GM18502 (cell line): ENCODE results near the gene USP17L17.
"Not testable (repeated sequence)": the region's sequence is repeated elsewhere in the genome, so short reads cannot be mapped to it uniquely, and the experiment has no call there.

Source experiments
- ATAC-seq: cut with Tn5 transposase; IDR thresholded peaks from one replicate; pipeline ENCODE4 v1.9.1; 2021; ENCODE audit warnings: mild to moderate bottlenecking; ENCODE audit not compliant: unreplicated experiment, poor library complexity

Gene USP17L17, protein sequence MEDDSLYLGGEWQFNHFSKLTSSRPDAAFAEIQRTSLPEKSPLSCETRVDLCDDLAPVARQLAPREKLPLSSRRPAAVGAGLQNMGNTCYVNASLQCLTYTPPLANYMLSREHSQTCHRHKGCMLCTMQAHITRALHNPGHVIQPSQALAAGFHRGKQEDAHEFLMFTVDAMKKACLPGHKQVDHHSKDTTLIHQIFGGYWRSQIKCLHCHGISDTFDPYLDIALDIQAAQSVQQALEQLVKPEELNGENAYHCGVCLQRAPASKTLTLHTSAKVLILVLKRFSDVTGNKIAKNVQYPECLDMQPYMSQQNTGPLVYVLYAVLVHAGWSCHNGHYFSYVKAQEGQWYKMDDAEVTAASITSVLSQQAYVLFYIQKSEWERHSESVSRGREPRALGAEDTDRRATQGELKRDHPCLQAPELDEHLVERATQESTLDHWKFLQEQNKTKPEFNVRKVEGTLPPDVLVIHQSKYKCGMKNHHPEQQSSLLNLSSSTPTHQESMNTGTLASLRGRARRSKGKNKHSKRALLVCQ

GRCh38 chr4:9243579-9243978, at the start of gene USP17L17:
USP17L17 (plus strand) TSS chr4:9243879; CDS start chr4:9243879, 0 bp downstream.
- not testable (repeated sequence) for ATAC-seq

DNA sequence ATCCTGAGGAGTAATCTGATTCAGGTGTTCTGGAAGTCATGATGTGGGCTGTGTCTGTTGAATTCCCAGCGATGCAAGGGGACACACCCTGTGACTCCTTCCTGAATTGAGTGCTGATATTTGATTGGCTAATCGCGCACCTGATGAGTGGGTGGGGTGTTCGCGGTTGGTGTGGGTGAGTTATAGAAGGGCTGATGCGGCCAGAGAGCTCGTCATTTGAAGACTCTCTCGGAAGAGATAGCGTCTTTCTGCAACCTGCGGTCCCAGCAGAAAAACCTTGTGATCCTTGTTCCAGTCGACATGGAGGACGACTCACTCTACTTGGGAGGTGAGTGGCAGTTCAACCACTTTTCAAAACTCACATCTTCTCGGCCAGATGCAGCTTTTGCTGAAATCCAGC, 33.3 kb upstream of the USP17L17 start, which contains the start of gene USP17L10:
Gene USP17L10, plus strand, starts transcription at position 301 of the 400 bp plus-strand sequence. Its CDS starts 0 bp downstream, at position 301.
- ATAC-seq, result not testable (repeated sequence)

GRCh38 chr4:9214701-9215100, 29.0 kb upstream of the USP17L17 start:
- not testable (repeated sequence) for ATAC-seq

DNA sequence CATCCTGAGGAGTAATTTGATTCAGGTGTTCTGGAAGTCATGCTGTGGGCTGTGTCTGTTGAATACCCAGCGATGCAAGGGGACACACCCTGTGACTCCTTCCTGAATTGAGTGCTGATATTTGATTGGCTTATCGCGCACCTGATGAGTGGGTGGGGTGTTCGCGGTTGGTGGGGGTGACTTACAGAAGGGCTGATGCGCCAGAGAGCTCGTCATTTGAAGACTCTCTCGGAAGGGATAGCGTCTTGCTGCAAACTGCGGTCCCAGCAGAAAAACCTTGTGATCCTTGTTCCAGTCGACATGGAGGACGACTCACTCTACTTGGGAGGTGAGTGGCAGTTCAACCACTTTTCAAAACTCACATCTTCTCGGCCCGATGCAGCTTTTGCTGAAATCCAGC, 28.6 kb upstream of the USP17L17 start, which contains the start of gene USP17L11:
Gene USP17L11, plus strand, starts transcription at position 301 of the 400 bp plus-strand sequence. Its CDS starts 0 bp downstream, at position 301.
- not testable (repeated sequence) for ATAC-seq

DNA sequence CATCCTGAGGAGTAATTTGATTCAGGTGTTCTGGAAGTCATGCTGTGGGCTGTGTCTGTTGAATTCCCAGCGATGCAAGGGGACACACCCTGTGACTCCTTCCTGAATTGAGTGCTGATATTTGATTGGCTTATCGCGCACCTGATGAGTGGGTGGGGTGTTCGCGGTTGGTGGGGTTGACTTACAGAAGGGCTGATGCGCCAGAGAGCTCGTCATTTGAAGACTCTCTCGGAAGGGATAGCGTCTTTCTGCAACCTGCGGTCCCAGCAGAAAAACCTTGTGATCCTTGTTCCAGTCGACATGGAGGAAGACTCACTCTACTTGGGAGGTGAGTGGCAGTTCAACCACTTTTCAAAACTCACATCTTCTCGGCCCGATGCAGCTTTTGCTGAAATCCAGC, 23.8 kb upstream of the USP17L17 start, which contains the start of gene USP17L12:
Gene USP17L12, plus strand, starts transcription at position 301 of the 400 bp plus-strand sequence. Its CDS starts 0 bp downstream, at position 301.
- not testable (repeated sequence) for ATAC-seq

GRCh38 chr4:9224596-9224995, 19.1 kb upstream of the USP17L17 start, which contains the start of gene USP17L13:
USP17L13 (plus strand) TSS chr4:9224896; CDS start chr4:9224896, 0 bp downstream.
- not testable (repeated sequence) for ATAC-seq

GRCh38 chr4:9230249-9230648, 13.4 kb upstream of the USP17L17 start:
- not testable (repeated sequence) for ATAC-seq

DNA sequence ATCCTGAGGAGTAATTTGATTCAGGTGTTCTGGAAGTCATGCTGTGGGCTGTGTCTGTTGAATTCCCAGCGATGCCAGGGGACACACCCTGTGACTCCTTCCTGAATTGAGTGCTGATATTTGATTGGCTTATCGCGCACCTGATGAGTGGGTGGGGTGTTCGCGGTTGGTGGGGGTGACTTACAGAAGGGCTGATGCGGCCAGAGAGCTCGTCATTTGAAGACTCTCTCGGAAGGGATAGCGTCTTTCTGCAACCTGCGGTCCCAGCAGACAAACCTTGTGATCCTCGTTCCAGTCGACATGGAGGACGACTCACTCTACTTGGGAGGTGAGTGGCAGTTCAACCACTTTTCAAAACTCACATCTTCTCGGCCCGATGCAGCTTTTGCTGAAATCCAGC, 9.6 kb upstream of the USP17L17 start, which contains the start of gene USP17L15:
Gene USP17L15, plus strand, starts transcription at position 301 of the 400 bp plus-strand sequence. Its CDS starts 0 bp downstream, at position 301.
- ATAC-seq, result not testable (repeated sequence)

GRCh38 chr4:9238461-9238860, 5.2 kb upstream of the USP17L17 start:
- ATAC-seq, result not testable (repeated sequence)

DNA sequence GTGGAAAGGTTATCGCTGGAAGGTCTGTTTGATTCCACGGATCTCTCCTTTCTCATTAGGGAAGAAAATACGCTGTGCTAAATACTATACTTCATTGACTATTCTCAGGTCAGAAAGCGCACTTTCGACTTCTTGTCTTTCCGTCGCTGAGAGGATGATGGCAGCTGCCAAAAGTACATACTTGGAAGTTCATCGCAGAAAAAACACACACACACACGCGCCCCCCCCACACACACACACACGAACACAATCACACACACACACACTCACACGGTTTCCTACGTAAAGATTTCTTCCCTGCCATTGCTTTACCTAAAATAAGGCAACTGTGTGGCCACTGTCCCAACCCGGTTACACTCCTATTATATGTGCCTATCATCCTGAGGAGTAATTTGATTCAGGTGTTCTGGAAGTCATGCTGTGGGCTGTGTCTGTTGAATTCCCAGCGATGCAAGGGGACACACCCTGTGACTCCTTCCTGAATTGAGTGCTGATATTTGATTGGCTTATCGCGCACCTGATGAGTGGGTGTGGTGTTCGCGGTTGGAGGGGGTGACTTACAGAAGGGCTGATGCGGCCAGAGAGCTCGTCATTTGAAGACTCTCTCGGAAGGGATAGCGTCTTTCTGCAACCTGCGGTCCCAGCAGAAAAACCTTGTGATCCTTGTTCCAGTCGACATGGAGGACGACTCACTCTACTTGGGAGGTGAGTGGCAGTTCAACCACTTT, 4.4 kb downstream of the USP17L17 start, which contains the start of gene USP17L18:
Gene USP17L18, plus strand, starts transcription at position 678 of the 728 bp plus-strand sequence. Its CDS starts 0 bp downstream, at position 678.
- ATAC-seq, result not testable (repeated sequence)

DNA sequence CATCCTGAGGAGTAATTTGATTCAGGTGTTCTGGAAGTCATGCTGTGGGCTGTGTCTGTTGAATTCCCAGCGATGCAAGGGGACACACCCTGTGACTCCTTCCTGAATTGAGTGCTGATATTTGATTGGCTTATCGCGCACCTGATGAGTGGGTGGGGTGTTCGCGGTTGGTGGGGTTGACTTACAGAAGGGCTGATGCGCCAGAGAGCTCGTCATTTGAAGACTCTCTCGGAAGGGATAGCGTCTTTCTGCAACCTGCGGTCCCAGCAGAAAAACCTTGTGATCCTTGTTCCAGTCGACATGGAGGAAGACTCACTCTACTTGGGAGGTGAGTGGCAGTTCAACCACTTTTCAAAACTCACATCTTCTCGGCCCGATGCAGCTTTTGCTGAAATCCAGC, 9.4 kb downstream of the USP17L17 start, which contains the start of gene USP17L19:
Gene USP17L19, plus strand, starts transcription at position 301 of the 400 bp plus-strand sequence. Its CDS starts 0 bp downstream, at position 301.
- not testable (repeated sequence) for ATAC-seq

- ATAC-seq, result not testable (repeated sequence)
Measured at GRCh38 chr4:9257824-9258223, 14.1 kb downstream of the USP17L17 start, which contains the start of gene USP17L20. USP17L20 (plus strand) TSS chr4:9258124; CDS start chr4:9258124, 0 bp downstream.

- not testable (repeated sequence) for ATAC-seq
Measured at GRCh38 chr4:9262572-9262971, 18.9 kb downstream of the USP17L17 start, which contains the start of gene USP17L21. USP17L21 (plus strand) TSS chr4:9262872; CDS start chr4:9262872, 0 bp downstream.

DNA sequence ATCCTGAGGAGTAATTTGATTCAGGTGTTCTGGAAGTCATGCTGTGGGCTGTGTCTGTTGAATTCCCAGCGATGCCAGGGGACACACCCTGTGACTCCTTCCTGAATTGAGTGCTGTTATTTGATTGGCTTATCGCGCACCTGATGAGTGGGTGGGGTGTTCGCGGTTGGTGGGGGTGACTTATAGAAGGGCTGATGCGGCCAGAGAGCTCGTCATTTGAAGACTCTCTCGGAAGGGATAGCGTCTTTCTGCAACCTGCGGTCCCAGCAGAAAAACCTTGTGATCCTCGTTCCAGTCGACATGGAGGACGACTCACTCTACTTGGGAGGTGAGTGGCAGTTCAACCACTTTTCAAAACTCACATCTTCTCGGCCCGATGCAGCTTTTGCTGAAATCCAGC, 23.6 kb downstream of the USP17L17 start, which contains the start of gene USP17L22:
Gene USP17L22, plus strand, starts transcription at position 301 of the 400 bp plus-strand sequence. Its CDS starts 0 bp downstream, at position 301.
- not testable (repeated sequence) for ATAC-seq

GRCh38 chr4:9271719-9272118, 28.0 kb downstream of the USP17L17 start:
- ATAC-seq, result not testable (repeated sequence)
